Hepatocyte (in vitro differentiated cells): ENCODE data around the gene NOXRED1. TPM values are rescaled to one million over a fixed set of nuclear protein-coding genes. Genes with fewer than 3 reads are reported as not detected.

Experiments
- DNase-seq: peaks from one replicate; pipeline ENCODE4 v3.0.0-alpha.2; 2016; ENCODE audit warnings: low spot score
- H2AFZ ChIP-seq: fragments of 200-600 bp; sonication (generic); 2 replicates; pipeline ENCODE4 v1.6.0; 2016; ENCODE audit warnings: antibody characterized with exemption, mild to moderate bottlenecking
- H3K27ac ChIP-seq: fragments of 200-600 bp; sonication (generic); 2 replicates; pipeline ENCODE4 v1.5.1; 2016; ENCODE audit warnings: mild to moderate bottlenecking
- H3K27me3 ChIP-seq: fragments of 200-600 bp; sonication (generic); 2 replicates; pipeline ENCODE4 v1.6.1; 2016
- H3K36me3 ChIP-seq: fragments of 200-600 bp; sonication (generic); replicated peaks from 2 replicates; pipeline ENCODE4 v1.5.1; 2016; ENCODE audit warnings: low read depth; ENCODE audit not compliant: insufficient read depth
- H3K4me1 ChIP-seq: fragments of 200-600 bp; sonication (generic); 2 replicates; pipeline ENCODE4 v1.5.1; 2016; ENCODE audit warnings: mild to moderate bottlenecking, moderate library complexity; ENCODE audit not compliant: insufficient read depth
- H3K4me2 ChIP-seq: fragments of 200-600 bp; sonication (generic); 2 replicates; pipeline ENCODE4 v1.6.0; 2016
- H3K4me3 ChIP-seq: fragments of 200-600 bp; sonication (generic); 2 replicates; pipeline ENCODE4 v1.5.1; 2016; ENCODE audit warnings: mild to moderate bottlenecking
- H3K79me2 ChIP-seq: fragments of 200-600 bp; sonication (generic); 2 replicates; pipeline ENCODE4 v1.6.0; 2017; ENCODE audit warnings: mild to moderate bottlenecking
- H3K9me2 ChIP-seq: fragments of 200-600 bp; sonication (generic); replicated peaks from 2 replicates; pipeline ENCODE4 v1.6.0; 2017; ENCODE audit warnings: mild to moderate bottlenecking; ENCODE audit not compliant: insufficient read depth
- H3K9me3 ChIP-seq: fragments of 200-600 bp; sonication (generic); 2 replicates; pipeline ENCODE4 v1.5.1; 2016; ENCODE audit warnings: low read depth, mild to moderate bottlenecking
- H4K20me1 ChIP-seq: fragments of 200-600 bp; sonication (generic); 2 replicates; pipeline ENCODE4 v1.6.0; 2016; ENCODE audit warnings: mild to moderate bottlenecking; ENCODE audit not compliant: insufficient read depth, poor library complexity, severe bottlenecking
- EZH2 ChIP-seq: fragments of 200-600 bp; sonication (generic); IDR thresholded peaks from 2 replicates; pipeline ENCODE4 v1.6.1; 2016; ENCODE audit warnings: antibody characterized with exemption, mild to moderate bottlenecking, borderline replicate concordance
- EZH2phosphoT487 ChIP-seq: fragments of 200-600 bp; sonication (generic); IDR thresholded peaks from one replicate; pipeline ENCODE4 v1.6.1; 2018; ENCODE audit warnings: antibody characterized with exemption, mild to moderate bottlenecking, low read depth, moderate library complexity; ENCODE audit not compliant: unreplicated experiment, severe bottlenecking
- WGBS: methylation state at CpG from one replicate; pipeline ENCODE4 v1.1.6; 2016; ENCODE audit warnings: low lambda C conversion rate; ENCODE audit errors: missing lambda C conversion rate; 5-methylcytosine and 5-hydroxymethylcytosine counted together
- polyA plus RNA-seq: library from polyadenylated mRNA; unstranded; fragments of >200 nt; fragmentation: Nextera tagmentation; extraction: Ambion mirVana; gene quantifications from 2 replicates; pipeline ENCODE4 v1.2.1, GENCODE V29; 2016
- small RNA-seq: library from RNA; depleted of rRNA; stranded (forward); fragments of <200 nt; gene quantifications from one replicate; pipeline ENCODE3, GENCODE V24; 2014
- total RNA-seq: library from RNA; depleted of rRNA; stranded (reverse); fragments of >200 nt; gene quantifications from 2 replicates; pipeline ENCODE4 v1.2.3, GENCODE V29; 2014
- TF ChIP-seq, protein P1 (sequence below): fragments of 200-600 bp; sonication (generic); IDR thresholded peaks from 2 replicates; pipeline ENCODE4 v1.5.1; 2016; ENCODE audit warnings: antibody characterized with exemption, mild to moderate bottlenecking; ENCODE audit not compliant: poor library complexity

NOXRED1 gene
- total and polyA plus RNA-seq, 2 experiments from 2014 or later, result 0.10 to 0.13 TPM

DNA sequence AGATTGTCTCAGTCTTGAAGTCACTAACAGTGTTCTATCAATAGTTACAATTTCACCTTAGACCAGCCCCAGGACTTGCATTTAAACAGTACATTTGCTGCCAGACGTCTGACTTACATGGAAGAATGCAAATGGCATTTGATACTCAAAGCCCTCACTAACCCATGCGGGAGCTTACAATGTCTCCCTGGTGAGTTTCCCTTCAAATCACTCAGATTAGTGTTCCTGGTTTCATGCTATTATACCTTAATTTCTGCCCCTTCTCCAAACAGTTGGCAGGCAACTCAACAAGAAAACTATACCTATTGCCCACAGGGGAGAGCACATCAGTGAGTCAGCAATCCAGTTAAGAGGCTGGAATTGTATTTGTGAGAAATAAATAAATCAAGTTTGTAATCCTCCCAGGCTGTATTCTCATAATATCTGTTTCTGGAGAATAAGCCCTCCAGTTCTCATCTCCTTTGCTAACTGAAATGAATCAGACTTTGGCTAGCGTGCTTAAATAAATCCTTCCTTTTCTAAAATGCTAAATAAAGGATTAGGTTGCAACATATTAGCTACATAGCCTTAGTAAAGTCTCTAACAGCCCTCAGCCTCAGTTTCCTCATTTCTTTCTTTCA lies 78.8 kb downstream of the NOXRED1 start:
- Histone ChIP-seq H3K27ac (peak overlapping the region; percentile 40), H3K4me1 (peaks cover 11% of the 10 kb centered on the region), H2AFZ (no peak overlapping the region), H3K27me3 (no peaks in the 10 kb centered on the region), H3K4me2 (peak overlapping the region; percentile 27), H4K20me1 (no peaks in the 10 kb centered on the region), H3K9me2 (no peaks in the 10 kb centered on the region), H3K79me2 (no peaks in the 10 kb centered on the region), H3K9me3 (no peaks in the 10 kb centered on the region), H3K36me3 (no peaks in the 10 kb centered on the region), H3K4me3 (no peak overlapping the region)
- DNase-seq, result no peak
- 61% methylated on average over 3 of the region's 3 CpGs for WGBS
- TF ChIP-seq EZH2 (no peak), EZH2phosphoT487 (no peak)
- TF ChIP-seq, protein P1, sequence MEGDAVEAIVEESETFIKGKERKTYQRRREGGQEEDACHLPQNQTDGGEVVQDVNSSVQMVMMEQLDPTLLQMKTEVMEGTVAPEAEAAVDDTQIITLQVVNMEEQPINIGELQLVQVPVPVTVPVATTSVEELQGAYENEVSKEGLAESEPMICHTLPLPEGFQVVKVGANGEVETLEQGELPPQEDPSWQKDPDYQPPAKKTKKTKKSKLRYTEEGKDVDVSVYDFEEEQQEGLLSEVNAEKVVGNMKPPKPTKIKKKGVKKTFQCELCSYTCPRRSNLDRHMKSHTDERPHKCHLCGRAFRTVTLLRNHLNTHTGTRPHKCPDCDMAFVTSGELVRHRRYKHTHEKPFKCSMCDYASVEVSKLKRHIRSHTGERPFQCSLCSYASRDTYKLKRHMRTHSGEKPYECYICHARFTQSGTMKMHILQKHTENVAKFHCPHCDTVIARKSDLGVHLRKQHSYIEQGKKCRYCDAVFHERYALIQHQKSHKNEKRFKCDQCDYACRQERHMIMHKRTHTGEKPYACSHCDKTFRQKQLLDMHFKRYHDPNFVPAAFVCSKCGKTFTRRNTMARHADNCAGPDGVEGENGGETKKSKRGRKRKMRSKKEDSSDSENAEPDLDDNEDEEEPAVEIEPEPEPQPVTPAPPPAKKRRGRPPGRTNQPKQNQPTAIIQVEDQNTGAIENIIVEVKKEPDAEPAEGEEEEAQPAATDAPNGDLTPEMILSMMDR, result no peak

Small RNA genes lying within 50 kb of the gene (small RNA-seq; reads per million reads assigned to genes)
- gene RF00404, result not detected

Other genes starting within 250 kb of the NOXRED1 start
- gene TMEM63C, start 241.7 kb downstream of the NOXRED1 start, total RNA-seq, result 4.9 and 5.1 TPM in 2 replicates
- 5.4 and 9.7 TPM in 2 replicates for gene TMEM63C, start 241.7 kb downstream of the NOXRED1 start, polyA plus RNA-seq
- gene NGB, start 152.3 kb downstream of the NOXRED1 start, total RNA-seq, result not detected in 2 replicates
- gene NGB, start 152.3 kb downstream of the NOXRED1 start, polyA plus RNA-seq, result not detected in 2 replicates
- 13.7 and 21.1 TPM in 2 replicates for gene POMT2, start 102.6 kb downstream of the NOXRED1 start, total RNA-seq
- 28.7 and 39.3 TPM in 2 replicates for gene POMT2, start 102.6 kb downstream of the NOXRED1 start, polyA plus RNA-seq
- 34.7 and 37.6 TPM in 2 replicates for gene GSTZ1, start 102.5 kb downstream of the NOXRED1 start, total RNA-seq
- gene GSTZ1, start 102.5 kb downstream of the NOXRED1 start, polyA plus RNA-seq, result 23.5 and 23.9 TPM in 2 replicates
- gene TMED8, start 46.4 kb downstream of the NOXRED1 start, total RNA-seq, result 15.8 and 16.0 TPM in 2 replicates
- gene TMED8, start 46.4 kb downstream of the NOXRED1 start, polyA plus RNA-seq, result 4.0 and 4.2 TPM in 2 replicates
- gene SAMD15, start 46.1 kb downstream of the NOXRED1 start, total RNA-seq, result 0.90 and 1.2 TPM in 2 replicates
- 0.51 and 2.2 TPM in 2 replicates for gene SAMD15, start 46.1 kb downstream of the NOXRED1 start, polyA plus RNA-seq
- gene VIPAS39, start 34.1 kb upstream of the NOXRED1 start, total RNA-seq, result 22.6 and 29.2 TPM in 2 replicates
- 11.7 and 13.0 TPM in 2 replicates for gene VIPAS39, start 34.1 kb upstream of the NOXRED1 start, polyA plus RNA-seq
- 111 and 126 TPM in 2 replicates for gene AHSA1, start 34.6 kb upstream of the NOXRED1 start, total RNA-seq
- gene AHSA1, start 34.6 kb upstream of the NOXRED1 start, polyA plus RNA-seq, result 127 and 128 TPM in 2 replicates
- 5.1 and 8.1 TPM in 2 replicates for gene ISM2, start 75.3 kb upstream of the NOXRED1 start, total RNA-seq
- gene ISM2, start 75.3 kb upstream of the NOXRED1 start, polyA plus RNA-seq, result 6.3 and 9.0 TPM in 2 replicates
- gene SPTLC2, start 193.1 kb upstream of the NOXRED1 start, total RNA-seq, result 33.6 and 34.3 TPM in 2 replicates
- 31.4 and 34.2 TPM in 2 replicates for gene SPTLC2, start 193.1 kb upstream of the NOXRED1 start, polyA plus RNA-seq